Retinal pigment epithelial cell (primary cell): ENCODE data around the gene AK9.
A peak's percentile ranks its signal among the peaks of the same experiment; 100 is the strongest.

ENCODE experiments used
- DNase-seq: peaks from one replicate; pipeline ENCODE4 v3.0.0-alpha.2; 2010; ENCODE audit warnings: low read depth
- H3K4me3 ChIP-seq: 2 replicates; pipeline ENCODE4 v1.5.1; 2011; ENCODE audit warnings: mild to moderate bottlenecking, low read length, control low read depth, moderate library complexity
- CTCF ChIP-seq: conservative IDR thresholded peaks from 2 replicates; pipeline ENCODE4 v1.5.1; 2011; ENCODE audit warnings: low read depth, low read length, control low read depth, inconsistent platforms

The AK9 gene

GRCh38 chr6:109485266-109485935 is 205.6 kb downstream of the AK9 start:
- TF ChIP-seq CTCF = no peak
- H3K4me3 ChIP-seq = no peak overlapping the region
- no peak for DNase-seq

GRCh38 chr6:109484122-109484521 is 206.9 kb downstream of the AK9 start:
- no peak overlapping the region for H3K4me3 ChIP-seq
- DNase-seq = no peak
- no peak for TF ChIP-seq CTCF

- no peak for TF ChIP-seq CTCF
- DNase-seq = no peak
- peak overlapping the region; percentile 42 for H3K4me3 ChIP-seq
Measured at GRCh38 chr6:109483735-109484057, 207.3 kb downstream of the AK9 start.

- no peak for TF ChIP-seq CTCF
- H3K4me3 ChIP-seq = peak within 1 kb of the TSS; percentile 66
Measured at GRCh38 chr6:109482905-109483734, 207.9 kb downstream of the AK9 start, which contains the start of gene ZBTB24. TSS of gene ZBTB24 (minus strand) at chr6:109483219. CDS start at chr6:109482026, 1,193 bp downstream.

GRCh38 chr6:109480993-109481480 is 210.0 kb downstream of the AK9 start:
- no peak for TF ChIP-seq CTCF
- H3K4me3 ChIP-seq = no peak overlapping the region
- no peak for DNase-seq

More at GRCh38 chr6:109482905-109483734, 207.9 kb downstream of the AK9 start, which contains the start of gene ZBTB24:
- peak; percentile 48 for DNase-seq

GRCh38 chr6:109478841-109479624 is 212.0 kb downstream of the AK9 start:
- H3K4me3 ChIP-seq = peak overlapping the region; percentile 16
- no peak for TF ChIP-seq CTCF
- DNase-seq = no peak
